Sigmoid colon (tissue), 7 donors: ENCODE measurements around the gene STAT1. TPM values are rescaled to one million over a fixed set of nuclear protein-coding genes. Genes with fewer than 3 reads are reported as not detected.

ENCODE experiments used
- DNase-seq: peaks from one replicate; pipeline ENCODE4 v3.0.0-alpha.2; 2019
- H3K27ac ChIP-seq, 4 donors: fragments of 200-600 bp; sonication (generic); one replicate each; pipeline ENCODE4 v1.5.1; 2016 to 2019; ENCODE audit warnings: mild to moderate bottlenecking in 1 of 4
- H3K27me3 ChIP-seq, 3 donors: fragments of 200-600 bp; sonication (generic); one replicate each; pipeline ENCODE4 v1.5.1; 2019; ENCODE audit warnings: mild to moderate bottlenecking in 1 of 3
- H3K36me3 ChIP-seq, 4 donors: fragments of 200-600 bp; sonication (generic); one replicate each; pipeline ENCODE4 v1.5.1; 2016 to 2019
- H3K4me1 ChIP-seq, 4 donors: fragments of 200-600 bp; sonication (generic); one replicate each; pipeline ENCODE4 v1.5.1; 2017 to 2019
- H3K4me3 ChIP-seq, 4 donors: fragments of 200-600 bp; sonication (generic); one replicate each; pipeline ENCODE4 v1.5.1; 2017 to 2019; ENCODE audit warnings: mild to moderate bottlenecking in 2 of 4, moderate library complexity in 1 of 4
- H3K9me3 ChIP-seq, 4 donors: fragments of 200-600 bp in 3 of 4; sonication (generic) in 3 of 4; one replicate each; pipeline versions ENCODE4 v1.5.1 to v1.6.1; 2013 to 2019
- CTCF ChIP-seq, 4 experiments: fragments of 450-650 bp in 3 of 4; fragments of 200-600 bp in 1 of 4; IDR thresholded peaks; one replicate each; pipeline ENCODE4 v1.5.1; 2016 to 2019; ENCODE audit warnings: antibody characterized with exemption in 4 of 4, mild to moderate bottlenecking in 3 of 4, moderate library complexity in 2 of 4
- EP300 ChIP-seq, 4 donors: sonication (generic); formaldehyde crosslinking; IDR thresholded peaks; one replicate each; pipeline ENCODE4 v1.6.1; 2017; ENCODE audit warnings: antibody characterized with exemption in 4 of 4
- POLR2A ChIP-seq, 2 donors: fragments of 450-650 bp; IDR thresholded peaks; one replicate each; pipeline ENCODE4 v1.6.1; 2016; ENCODE audit warnings: antibody characterized with exemption in 2 of 2, mild to moderate bottlenecking in 2 of 2, moderate library complexity in 2 of 2
- POLR2AphosphoS5 ChIP-seq, 4 donors: sonication (generic); formaldehyde crosslinking; IDR thresholded peaks; one replicate each; pipeline ENCODE4 v1.6.1; 2017; ENCODE audit warnings: antibody characterized with exemption in 4 of 4
- WGBS, 2 donors: extraction: QIAGEN DNeasy Blood & Tissue Kit; methylation state at CpG; one replicate each; pipeline ENCODE4 v1.1.7; 2013; 5-methylcytosine and 5-hydroxymethylcytosine counted together
- intact Hi-C: fragments of 100-400 bp; cut with DNase I; formaldehyde crosslinking; loops from one replicate; pipeline ENCODE4 v1.15.1; 2023
- polyA plus RNA-seq, 3 donors: library from polyadenylated mRNA; stranded (reverse); fragments of 200-250 nt; gene quantifications; one replicate each; pipeline ENCODE4 v1.2.3, GENCODE V29; 2013
- total RNA-seq, 4 donors: library from RNA; depleted of rRNA; stranded (reverse); fragments of >200 nt; gene quantifications; one replicate each; pipeline ENCODE4 v1.1.0, GENCODE V29; 2016
- donor health status: healthy with polysubstance abuse.
- donor health status: Bipolar disorder and iron deficiency.
- donor health status: healthy.

Gene STAT1
- total RNA-seq: 10 to 100 TPM; 47.4 to 78.5 (median 55.8) TPM
- 10 to 100 TPM; 32.8 to 93.8 (median 33.6) TPM for polyA plus RNA-seq

GRCh38 chr2:191013932-191014652, at the start of gene STAT1:
STAT1 (minus strand) TSS chr2:191014171; CDS start chr2:191010003, 4,168 bp downstream.
- Histone ChIP-seq H3K9me3 (no peaks in the 10 kb centered on the region), H3K4me1 (peaks cover 0 to 35% (median 25%) of the 10 kb centered on the region in 4 donors), H3K27ac (peak within 1 kb of the TSS; percentile 92 to 96 (median 94)), H3K27me3 (no peaks in the 10 kb centered on the region), H3K4me3 (peak within 1 kb of the TSS; percentile 75 to 94 (median 84)), H3K36me3 (peaks cover 0 to 11% (median 0%) of the 10 kb centered on the region in 4 donors)
- 0% methylated on average over 68 of the region's 68 CpGs for WGBS, 2 donors
- intact Hi-C loops: loop anchor here (2.0 to 10.0 kb wide), 4 partner anchors 132 to 663 kb away; partner anchors contain the start of genes GLS and NAB1
- peak in 1 of 4 experiments; percentile 10 for TF ChIP-seq CTCF (IDR thresholded peaks at IDR 0.05)
- peak; percentile 87 for TF ChIP-seq POLR2A (IDR thresholded peaks at IDR 0.05)
- TF ChIP-seq POLR2AphosphoS5 (IDR thresholded peaks at IDR 0.05): peak; percentile 80 to 96 (median 95)
- TF ChIP-seq EP300 (IDR thresholded peaks at IDR 0.05): peak in 2 of 4 donors; percentile 72 to 77
- peak; percentile 96 for DNase-seq

GRCh38 chr2:191063584-191063983, 49.6 kb upstream of the STAT1 start:
- no peaks in the 10 kb centered on the region for H3K36me3 ChIP-seq
- no peaks in the 10 kb centered on the region for H3K27me3 ChIP-seq
- no peak overlapping the region for H3K27ac ChIP-seq
- 88 to 94% methylated on average over 1 of the region's 1 CpG for WGBS, 2 donors
- no peak for TF ChIP-seq CTCF (IDR thresholded peaks at IDR 0.05)
- no peak for TF ChIP-seq POLR2A (IDR thresholded peaks at IDR 0.05)
- no peak for TF ChIP-seq EP300 (IDR thresholded peaks at IDR 0.05)
- TF ChIP-seq POLR2AphosphoS5 (IDR thresholded peaks at IDR 0.05): no peak
- intact Hi-C loops: no loop called here
- DNase-seq: no peak
- H3K4me1 ChIP-seq: no peaks in the 10 kb centered on the region
- H3K9me3 ChIP-seq: no peaks in the 10 kb centered on the region
- H3K4me3 ChIP-seq: no peak overlapping the region

- no peaks in the 10 kb centered on the region for H3K36me3 ChIP-seq
- H3K27ac ChIP-seq: no peak overlapping the region
- 69 to 92% methylated on average over 4 of the region's 4 CpGs for WGBS, 2 donors
- no peaks in the 10 kb centered on the region for H3K27me3 ChIP-seq
- no peaks in the 10 kb centered on the region for H3K9me3 ChIP-seq
- no peak overlapping the region for H3K4me3 ChIP-seq
- TF ChIP-seq CTCF (IDR thresholded peaks at IDR 0.05) (no peak), POLR2AphosphoS5 (IDR thresholded peaks at IDR 0.05) (no peak), EP300 (IDR thresholded peaks at IDR 0.05) (no peak), POLR2A (IDR thresholded peaks at IDR 0.05) (no peak)
- intact Hi-C loops: no loop called here
- DNase-seq: no peak
- no peaks in the 10 kb centered on the region for H3K4me1 ChIP-seq
Observed at GRCh38 chr2:191061381-191061980, 47.5 kb upstream of the STAT1 start.

- H3K9me3 ChIP-seq: no peaks in the 10 kb centered on the region
- no peaks in the 10 kb centered on the region for H3K36me3 ChIP-seq
- TF ChIP-seq EP300 (IDR thresholded peaks at IDR 0.05): no peak
- no peak overlapping the region for H3K4me3 ChIP-seq
- H3K4me1 ChIP-seq: no peaks in the 10 kb centered on the region
- no peak for DNase-seq
- H3K27ac ChIP-seq: no peak overlapping the region
- 91 to 92% methylated on average over 3 of the region's 3 CpGs for WGBS, 2 donors
- intact Hi-C loops: no loop called here
- no peaks in the 10 kb centered on the region for H3K27me3 ChIP-seq
Observed at GRCh38 chr2:191059308-191059707, 45.3 kb upstream of the STAT1 start.

- H3K27me3 ChIP-seq: no peaks in the 10 kb centered on the region
- H3K9me3 ChIP-seq: no peaks in the 10 kb centered on the region
- H3K27ac ChIP-seq: no peak overlapping the region
- WGBS, 2 donors: 60 to 85% methylated on average over 2 of the region's 2 CpGs
- intact Hi-C loops: no loop called here
- H3K4me1 ChIP-seq: peaks cover 0 to 3% (median 0%) of the 10 kb centered on the region in 4 donors
- H3K4me3 ChIP-seq: no peak overlapping the region
- DNase-seq: no peak
- no peak for TF ChIP-seq POLR2A (IDR thresholded peaks at IDR 0.05)
- TF ChIP-seq POLR2AphosphoS5 (IDR thresholded peaks at IDR 0.05): no peak
- TF ChIP-seq EP300 (IDR thresholded peaks at IDR 0.05): no peak
- no peak for TF ChIP-seq CTCF (IDR thresholded peaks at IDR 0.05)
- H3K36me3 ChIP-seq: no peaks in the 10 kb centered on the region
Observed at GRCh38 chr2:191056228-191056627, 42.3 kb upstream of the STAT1 start.
